SJSA1 (cell line): ENCODE results near the gene PRKRIP1. TPM values are rescaled to one million over a fixed set of nuclear protein-coding genes. Genes with fewer than 3 reads are reported as not detected.
"Not testable (repeated sequence)": the region's sequence is repeated elsewhere in the genome, so short reads cannot be mapped to it uniquely, and the experiment has no call there.

Source experiments
- DNase-seq, 2 experiments: peaks; one replicate each; pipeline ENCODE4 v3.0.0-alpha.2; 2015 to 2020; ENCODE audit warnings: low spot score in 2 of 2, low read depth in 1 of 2
- H3K27ac ChIP-seq: fragments of 250-450 bp; sonication (Bioruptor Pico); 2 replicates; pipeline ENCODE4 v1.5.1; 2020; ENCODE audit warnings: mild to moderate bottlenecking, moderate library complexity
- H3K27me3 ChIP-seq: fragments of 250-450 bp; sonication (Bioruptor Pico); replicated peaks from 2 replicates; pipeline ENCODE4 v1.5.1; 2020; ENCODE audit warnings: mild to moderate bottlenecking, moderate library complexity
- H3K36me3 ChIP-seq: fragments of 250-450 bp; sonication (Bioruptor Pico); 2 replicates; pipeline ENCODE4 v1.5.1; 2020; ENCODE audit warnings: mild to moderate bottlenecking
- H3K4me1 ChIP-seq: fragments of 250-450 bp; sonication (Bioruptor Pico); replicated peaks from 2 replicates; pipeline ENCODE4 v1.6.1; 2021; ENCODE audit warnings: mild to moderate bottlenecking
- H3K4me3 ChIP-seq: fragments of 250-450 bp; sonication (Bioruptor Pico); 2 replicates; pipeline ENCODE4 v1.5.1; 2020; ENCODE audit warnings: mild to moderate bottlenecking
- H3K9me3 ChIP-seq: fragments of 250-450 bp; sonication (Bioruptor Pico); replicated peaks from 2 replicates; pipeline ENCODE4 v1.5.1; 2020; ENCODE audit warnings: mild to moderate bottlenecking
- total RNA-seq: library from RNA; depleted of rRNA; stranded (reverse); fragments of >200 nt; shearing (Covaris generic); gene quantifications from 2 replicates; pipeline ENCODE4 v1.2.3, GENCODE V29; 2014

The PRKRIP1 gene
- total RNA-seq, 1 experiment from 2014 or later, result 29.6 TPM

DNA sequence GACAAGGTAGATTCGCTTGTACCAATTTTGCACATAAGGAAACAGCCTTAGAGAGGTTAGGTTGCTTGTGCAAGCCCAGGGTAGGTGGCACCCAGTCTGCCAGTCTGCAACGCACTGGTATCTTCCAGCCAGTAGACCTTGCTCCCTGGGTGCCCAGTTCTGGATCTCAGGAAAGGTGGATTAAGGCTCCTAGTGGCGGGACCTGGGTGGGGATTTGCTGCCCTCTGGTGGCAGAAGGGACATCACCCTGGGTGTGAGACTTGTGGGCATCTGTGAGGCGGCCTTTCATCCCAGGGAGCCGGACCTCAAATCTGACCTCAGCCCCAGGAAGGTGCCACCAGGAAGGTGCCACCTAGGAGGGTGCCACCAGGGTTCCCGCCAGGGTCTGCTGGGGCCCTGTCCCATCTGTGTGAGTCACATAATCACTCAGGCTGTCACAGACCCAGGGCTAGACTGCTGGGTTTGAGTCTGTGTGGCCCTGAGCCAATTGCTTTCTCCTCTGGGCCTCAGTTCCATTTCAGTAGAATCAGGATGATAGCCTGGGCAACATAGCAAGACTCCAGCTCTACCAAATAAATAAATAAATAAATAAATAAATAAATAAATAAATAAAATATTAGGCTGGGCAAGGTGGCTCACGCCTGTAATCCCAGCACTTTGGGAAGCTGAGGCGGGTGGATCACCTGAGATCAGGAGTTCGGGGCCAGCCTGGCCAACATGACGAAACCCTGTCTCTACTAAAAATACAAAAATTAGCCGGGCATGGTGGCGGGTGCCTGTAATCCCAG, 5.3 kb upstream of the PRKRIP1 start:
- H3K9me3 ChIP-seq, result no peaks in the 10 kb centered on the region
- H3K27ac ChIP-seq, result no peak overlapping the region
- H3K4me1 ChIP-seq, result peaks cover 10% of the 10 kb centered on the region
- peaks cover 64% of the 10 kb centered on the region for H3K36me3 ChIP-seq
- peak; percentile 78 to 89 for DNase-seq
- no peak overlapping the region for H3K4me3 ChIP-seq
- H3K27me3 ChIP-seq, result no peaks in the 10 kb centered on the region

DNA sequence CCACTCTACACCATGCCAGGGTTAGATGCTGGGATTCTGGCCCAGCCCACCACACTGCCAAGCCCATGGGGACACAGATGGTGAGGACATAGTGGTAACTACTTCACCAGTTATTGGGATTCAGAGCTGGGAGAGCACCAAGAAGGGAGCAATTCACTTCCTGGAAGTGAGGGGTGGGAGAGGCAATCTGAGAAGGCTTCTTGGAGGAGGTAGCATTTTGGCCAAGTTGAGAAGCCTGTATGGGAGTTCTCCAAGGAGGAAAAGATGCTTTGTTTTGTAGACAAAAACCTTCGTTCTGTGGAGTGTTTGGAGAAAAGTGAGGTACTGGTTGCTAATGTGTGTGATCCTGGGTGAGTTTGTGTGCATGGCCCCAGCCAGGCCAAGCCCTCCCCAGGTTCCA, 3.8 kb upstream of the PRKRIP1 start:
- peaks cover 15% of the 10 kb centered on the region for H3K4me1 ChIP-seq
- DNase-seq, result no peak
- no peaks in the 10 kb centered on the region for H3K9me3 ChIP-seq
- no peak overlapping the region for H3K4me3 ChIP-seq
- H3K36me3 ChIP-seq, result peaks cover 54% of the 10 kb centered on the region
- H3K27me3 ChIP-seq, result no peaks in the 10 kb centered on the region
- no peak overlapping the region for H3K27ac ChIP-seq

- DNase-seq, result no peak
- Histone ChIP-seq H3K4me1 (peaks cover 15% of the 10 kb centered on the region), H3K36me3 (peaks cover 59% of the 10 kb centered on the region), H3K27me3 (no peaks in the 10 kb centered on the region), H3K9me3 (no peaks in the 10 kb centered on the region), H3K27ac (no peak overlapping the region), H3K4me3 (no peak overlapping the region)
Observed at GRCh38 chr7:102393467-102393866, 2.7 kb upstream of the PRKRIP1 start.

GRCh38 chr7:102395592-102395872, 631 bp upstream of the PRKRIP1 start:
- Histone ChIP-seq H3K36me3 (peaks cover 67% of the 10 kb centered on the region), H3K9me3 (no peaks in the 10 kb centered on the region), H3K27me3 (no peaks in the 10 kb centered on the region), H3K27ac (peak overlapping the region; percentile 37), H3K4me1 (peaks cover 13% of the 10 kb centered on the region), H3K4me3 (peak overlapping the region; percentile 61)
- DNase-seq, result no peak

DNA sequence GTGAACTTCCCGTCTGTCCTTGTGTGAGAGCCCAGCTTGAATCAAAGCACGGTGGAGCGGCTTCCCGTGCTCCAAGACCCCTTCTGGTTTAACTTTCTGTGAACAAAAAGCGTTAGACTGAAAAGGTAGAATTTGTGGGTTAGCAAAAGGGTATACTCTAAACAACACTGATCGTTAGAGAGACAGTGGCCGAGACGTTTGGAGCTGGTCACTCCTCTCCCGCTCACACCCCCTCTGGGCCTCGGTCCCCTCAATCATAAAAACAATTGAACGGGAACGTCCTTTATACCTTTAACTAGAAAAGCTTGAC, 502 bp downstream of the PRKRIP1 start:
- H3K36me3 ChIP-seq, result peaks cover 72% of the 10 kb centered on the region
- peak overlapping the region; percentile 61 for H3K4me3 ChIP-seq
- H3K9me3 ChIP-seq, result no peaks in the 10 kb centered on the region
- peak overlapping the region; percentile 40 for H3K27ac ChIP-seq
- peaks cover 9% of the 10 kb centered on the region for H3K4me1 ChIP-seq
- no peak for DNase-seq
- no peaks in the 10 kb centered on the region for H3K27me3 ChIP-seq

GRCh38 chr7:102398543-102398942, 2.4 kb downstream of the PRKRIP1 start:
- DNase-seq, result no peak
- Histone ChIP-seq H3K27me3 (no peaks in the 10 kb centered on the region), H3K4me1 (peaks cover 9% of the 10 kb centered on the region), H3K27ac (no peak overlapping the region), H3K9me3 (no peaks in the 10 kb centered on the region), H3K4me3 (no peak overlapping the region), H3K36me3 (peaks cover 74% of the 10 kb centered on the region)

DNA sequence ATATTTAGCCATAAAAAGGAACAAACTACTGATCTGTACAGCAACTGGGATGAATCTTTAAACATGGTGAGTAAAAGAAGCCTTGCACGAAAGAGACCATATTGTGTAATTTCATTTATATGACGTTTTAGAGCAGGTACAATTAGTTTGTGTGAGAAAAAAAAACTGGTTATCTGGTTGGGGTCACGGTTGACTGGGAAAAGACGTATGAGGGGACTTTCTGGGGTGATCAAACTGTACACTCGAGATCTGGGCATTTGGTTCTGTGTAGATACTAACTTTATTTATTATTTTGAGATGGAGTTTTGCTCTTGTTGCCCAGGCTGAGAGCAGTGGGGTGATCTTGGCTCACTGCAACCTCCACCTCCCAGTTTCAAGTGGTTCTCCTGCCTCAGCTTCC, 4.2 kb downstream of the PRKRIP1 start:
- H3K36me3 ChIP-seq, result peaks cover 83% of the 10 kb centered on the region

DNA sequence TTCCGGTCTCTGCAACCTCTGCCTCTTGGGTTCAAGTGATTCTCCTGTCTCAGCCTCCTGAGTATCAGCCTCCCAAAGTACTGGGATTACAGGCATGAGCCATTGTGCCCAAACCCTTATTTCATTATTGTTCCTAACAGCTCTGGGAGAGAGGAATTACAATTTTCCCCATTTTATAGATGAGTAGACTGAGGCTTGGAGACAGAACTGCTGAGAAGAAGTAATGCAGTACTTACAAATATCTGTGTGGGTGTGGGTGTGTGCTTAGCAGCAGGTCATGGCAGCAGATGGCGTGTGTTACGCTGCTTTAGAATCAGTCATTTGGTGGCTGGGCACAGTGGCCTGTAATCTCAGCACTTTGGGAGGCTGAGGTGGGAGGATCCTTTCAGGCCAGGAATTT, 7.4 kb downstream of the PRKRIP1 start:
- no peak overlapping the region for H3K4me3 ChIP-seq
- peaks cover 99% of the 10 kb centered on the region for H3K36me3 ChIP-seq

More for the DNA sequence above, 4.2 kb downstream of the PRKRIP1 start:
- H3K9me3 ChIP-seq, result no peaks in the 10 kb centered on the region
- H3K27me3 ChIP-seq, result no peaks in the 10 kb centered on the region
- H3K4me3 ChIP-seq, result no peak overlapping the region
- H3K4me1 ChIP-seq, result peaks cover 9% of the 10 kb centered on the region
- no peak for DNase-seq
- H3K27ac ChIP-seq, result no peak overlapping the region

DNA sequence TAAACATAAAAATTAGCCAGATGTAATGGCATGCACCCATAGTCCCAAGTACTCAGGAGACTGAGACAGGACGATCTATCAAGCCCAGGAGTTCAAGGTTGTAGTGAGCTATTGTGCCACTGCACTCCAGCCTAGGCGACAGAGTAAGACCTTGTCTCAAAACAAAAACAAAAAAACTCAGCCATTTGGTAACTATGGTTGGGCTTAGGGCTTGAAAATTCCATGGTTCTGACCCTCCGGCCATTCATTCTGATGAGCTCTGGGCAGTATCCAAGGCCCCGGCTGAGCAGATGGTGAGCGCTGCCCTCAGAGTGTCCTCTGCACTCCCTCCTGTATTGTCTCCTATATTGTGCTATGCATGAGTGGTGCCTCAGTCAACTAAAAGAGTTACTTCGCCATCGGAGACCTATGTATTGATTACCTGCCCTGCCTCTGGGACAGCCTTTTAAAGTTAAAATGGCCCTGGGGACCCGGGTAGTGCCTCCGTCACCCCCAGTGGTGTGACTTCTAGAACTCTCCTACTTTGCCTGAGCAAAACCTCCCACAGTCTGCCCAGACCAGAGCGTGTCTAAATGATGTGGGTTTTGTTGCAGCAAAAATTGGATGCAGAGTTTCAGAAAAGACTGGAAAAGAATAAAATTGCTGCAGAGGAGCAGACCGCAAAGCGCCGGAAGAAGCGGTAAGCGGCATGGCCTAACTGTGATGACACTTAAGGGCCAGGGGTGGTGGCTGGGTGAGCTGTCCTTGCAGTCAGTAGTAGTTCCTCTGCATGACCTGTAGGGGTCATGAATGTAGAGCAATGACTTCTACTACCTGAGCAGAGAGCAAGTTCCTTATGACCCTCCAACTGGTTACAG, 8.1 kb downstream of the PRKRIP1 start:
- Histone ChIP-seq H3K27ac (no peak overlapping the region), H3K36me3 (peaks cover 99% of the 10 kb centered on the region), H3K27me3 (no peaks in the 10 kb centered on the region), H3K4me1 (no peaks in the 10 kb centered on the region), H3K4me3 (no peak overlapping the region), H3K9me3 (no peaks in the 10 kb centered on the region)
- DNase-seq, result peak in 1 of 2 experiments; percentile 36

More for the DNA sequence above, 7.4 kb downstream of the PRKRIP1 start:
- no peak for DNase-seq
- no peak overlapping the region for H3K27ac ChIP-seq
- no peaks in the 10 kb centered on the region for H3K9me3 ChIP-seq
- H3K4me1 ChIP-seq, result no peaks in the 10 kb centered on the region
- no peaks in the 10 kb centered on the region for H3K27me3 ChIP-seq

GRCh38 chr7:102404862-102405188, 8.7 kb downstream of the PRKRIP1 start:
- H3K36me3 ChIP-seq, result peaks cover 100% of the 10 kb centered on the region
- not testable (repeated sequence) for H3K9me3 ChIP-seq, H3K27me3 ChIP-seq, H3K27ac ChIP-seq, DNase-seq, H3K4me3 ChIP-seq, H3K4me1 ChIP-seq

GRCh38 chr7:102407910-102408309, 11.7 kb downstream of the PRKRIP1 start:
- Histone ChIP-seq H3K36me3 (peaks cover 100% of the 10 kb centered on the region), H3K27me3 (no peaks in the 10 kb centered on the region), H3K4me1 (no peaks in the 10 kb centered on the region; the same call in 1 of the 2 replicates), H3K27ac (no peak overlapping the region), H3K9me3 (no peaks in the 10 kb centered on the region), H3K4me3 (no peak overlapping the region)
- DNase-seq, result no peak

GRCh38 chr7:102408530-102408929, 12.4 kb downstream of the PRKRIP1 start:
- not testable (repeated sequence) for H3K27ac ChIP-seq, DNase-seq
- peaks cover 98% of the 10 kb centered on the region for H3K36me3 ChIP-seq

GRCh38 chr7:102409340-102409739, 13.2 kb downstream of the PRKRIP1 start:
- peaks cover 98% of the 10 kb centered on the region for H3K36me3 ChIP-seq
- H3K4me3 ChIP-seq, result no peak overlapping the region
- no peaks in the 10 kb centered on the region for H3K9me3 ChIP-seq
- no peaks in the 10 kb centered on the region for H3K27me3 ChIP-seq
- H3K27ac ChIP-seq, result no peak overlapping the region
- no peaks in the 10 kb centered on the region; the same call in 1 of the 2 replicates for H3K4me1 ChIP-seq
- DNase-seq, result no peak

More at GRCh38 chr7:102408530-102408929, 12.4 kb downstream of the PRKRIP1 start:
- H3K9me3 ChIP-seq, H3K4me3 ChIP-seq, H3K4me1 ChIP-seq, H3K27me3 ChIP-seq: not testable (repeated sequence)

DNA sequence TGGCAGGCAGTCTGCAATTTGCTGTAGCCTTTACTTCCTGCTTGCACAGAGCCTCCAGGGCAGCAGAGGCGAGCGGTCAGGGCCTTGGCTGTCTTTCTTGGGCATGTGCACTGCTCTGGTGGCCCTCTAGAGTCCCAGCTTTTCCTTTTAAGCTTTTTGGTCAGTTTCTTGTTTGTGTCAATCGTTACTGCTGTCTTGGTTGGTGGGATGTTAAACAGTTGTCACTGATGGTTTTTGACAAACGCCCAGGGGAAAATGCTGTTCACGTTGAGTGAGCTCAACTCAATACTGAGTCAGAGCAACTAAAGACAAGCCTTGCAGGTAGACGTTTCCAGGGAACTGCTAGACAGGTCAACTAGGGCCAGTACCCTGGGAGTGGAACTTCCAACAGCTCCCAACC, 14.0 kb downstream of the PRKRIP1 start:
- no peak for DNase-seq
- no peaks in the 10 kb centered on the region for H3K27me3 ChIP-seq
- H3K9me3 ChIP-seq, result no peaks in the 10 kb centered on the region
- H3K36me3 ChIP-seq, result peaks cover 98% of the 10 kb centered on the region
- no peak overlapping the region for H3K4me3 ChIP-seq
- H3K4me1 ChIP-seq, result no peaks in the 10 kb centered on the region; the same call in 1 of the 2 replicates
- no peak overlapping the region for H3K27ac ChIP-seq
